IMR-90 (cell line): Measurements from ENCODE around the gene FANCF. TPM values are rescaled to one million over a fixed set of nuclear protein-coding genes. Genes with fewer than 3 reads are reported as not detected.

ENCODE experiments used
- ATAC-seq: fragments of 200-7000 bp; cut with Tn5 transposase; 2 replicates; pipeline ENCODE4 v1.9.1; 2020; ENCODE audit warnings: low read depth, mild to moderate bottlenecking, moderate library complexity
- BruUV-seq: library from RNA; stranded (reverse); fragments of 400-500 nt; replicated peaks from 2 replicates; lab custom pipeline; 2021; lab: Mats Ljungman, UMichigan
- CTCF ChIA-PET: fragments of 300-600 bp; formaldehyde crosslinking; extraction: SDS; loops from one replicate; lab custom pipeline; 2021; ENCODE audit warnings: antibody characterized with exemption; lab: Yijun Ruan, JAX
- POLR2A ChIA-PET: fragments of 300-600 bp; sonication (Branson Sonifier 250); formaldehyde crosslinking; loops from one replicate; lab custom pipeline; 2022; ENCODE audit warnings: antibody characterized with exemption; ENCODE audit not compliant: unreplicated experiment; lab: Charles Lee
- DNase-seq: peaks from one replicate; pipeline ENCODE4 v3.0.0; 2013
- H2AFZ ChIP-seq: replicated peaks from 2 replicates; pipeline ENCODE3; 2013; ENCODE audit warnings: low read length, mild to moderate bottlenecking; ENCODE audit not compliant: poor library complexity
- H2AK5ac ChIP-seq: 2 replicates; pipeline ENCODE4 v1.6.1; 2013; ENCODE audit warnings: low read depth, low read length, inconsistent platforms
- H2AK9ac ChIP-seq: replicated peaks from 2 replicates; pipeline ENCODE3; 2013; ENCODE audit warnings: mild to moderate bottlenecking, low read depth, low read length, moderate library complexity; ENCODE audit not compliant: poor library complexity
- H2BK120ac ChIP-seq: 2 replicates; pipeline ENCODE4 v1.6.1; 2013; ENCODE audit warnings: low read depth, low read length, inconsistent platforms
- H2BK15ac ChIP-seq: 3 replicates; pipeline ENCODE4 v1.6.1; 2013; ENCODE audit warnings: low read depth, low read length, inconsistent platforms
- H2BK20ac ChIP-seq: 2 replicates; pipeline ENCODE4 v1.6.1; 2013; ENCODE audit warnings: low read depth, mild to moderate bottlenecking, inconsistent platforms, low read length, moderate library complexity
- H2BK5ac ChIP-seq: 2 replicates; pipeline ENCODE4 v1.6.1; 2013; ENCODE audit warnings: mild to moderate bottlenecking, low read depth, low read length, inconsistent platforms; ENCODE audit not compliant: poor library complexity, severe bottlenecking
- H3K14ac ChIP-seq: replicated peaks from 2 replicates; pipeline ENCODE4 v1.6.1; 2013; ENCODE audit warnings: low read depth, low read length, inconsistent platforms
- H3K18ac ChIP-seq: 2 replicates; pipeline ENCODE4 v1.6.1; 2013; ENCODE audit warnings: low read depth, low read length, control low read depth
- H3K23ac ChIP-seq: 2 replicates; pipeline ENCODE4 v1.6.1; 2013; ENCODE audit warnings: low read depth, low read length, inconsistent platforms
- H3K27ac ChIP-seq: 2 replicates; pipeline ENCODE4 v1.5.1; 2013; ENCODE audit warnings: mild to moderate bottlenecking, control low read depth, low read length; ENCODE audit not compliant: insufficient read depth
- H3K27me3 ChIP-seq: 2 replicates; pipeline ENCODE4 v1.6.1; 2013; ENCODE audit warnings: low read length; ENCODE audit not compliant: control insufficient read depth, insufficient read depth
- H3K36me3 ChIP-seq: 2 replicates; pipeline ENCODE4 v1.6.1; 2013; ENCODE audit warnings: low read length, mixed read lengths; ENCODE audit not compliant: control insufficient read depth, insufficient read depth
- H3K4ac ChIP-seq: 2 replicates; pipeline ENCODE4 v1.6.1; 2013; ENCODE audit warnings: low read depth, low read length, inconsistent platforms
- H3K4me1 ChIP-seq: 2 replicates; pipeline ENCODE4 v1.6.1; 2013; ENCODE audit warnings: low read length, mixed read lengths; ENCODE audit not compliant: control insufficient read depth, insufficient read depth
- H3K4me2 ChIP-seq: 2 replicates; pipeline ENCODE4 v1.6.1; 2013; ENCODE audit warnings: low read depth, mild to moderate bottlenecking, control low read depth, low read length, moderate library complexity
- H3K4me3 ChIP-seq: 2 replicates; pipeline ENCODE4 v1.5.1; 2013; ENCODE audit warnings: low read depth, mild to moderate bottlenecking, control low read depth, low read length, moderate library complexity; ENCODE audit not compliant: insufficient read depth
- H3K56ac ChIP-seq: 2 replicates; pipeline ENCODE4 v1.6.1; 2013; ENCODE audit warnings: low read length, inconsistent platforms; ENCODE audit not compliant: insufficient read depth; ENCODE audit errors: extremely low read depth
- H3K79me1 ChIP-seq, 2 experiments: 2 replicates each; pipeline ENCODE4 v1.6.1; 2013; ENCODE audit warnings: low read length in 2 of 2, inconsistent platforms in 1 of 2, low read depth in 1 of 2
- H3K9ac ChIP-seq: 2 replicates; pipeline ENCODE4 v1.6.1; 2013; ENCODE audit warnings: low read depth, low read length, control low read depth
- H3K9me1 ChIP-seq: 2 replicates; pipeline ENCODE4 v1.6.1; 2013; ENCODE audit warnings: low read length, inconsistent platforms; ENCODE audit not compliant: insufficient read depth
- H3K9me3 ChIP-seq: 2 replicates; pipeline ENCODE4 v1.6.1; 2013; ENCODE audit warnings: low read length; ENCODE audit not compliant: control insufficient read depth, insufficient read depth
- H4K20me1 ChIP-seq: 2 replicates; pipeline ENCODE4 v1.6.1; 2013; ENCODE audit warnings: low read length, inconsistent platforms; ENCODE audit not compliant: insufficient read depth
- H4K5ac ChIP-seq: 2 replicates; pipeline ENCODE4 v1.6.1; 2013; ENCODE audit warnings: mild to moderate bottlenecking, low read depth, low read length, control low read depth
- H4K8ac ChIP-seq, 2 experiments: 2 replicates each; pipeline ENCODE4 v1.6.1; 2013; ENCODE audit warnings: low read depth in 2 of 2, low read length in 2 of 2, control low read depth in 1 of 2, inconsistent platforms in 1 of 2
- H4K91ac ChIP-seq: 2 replicates; pipeline ENCODE4 v1.6.1; 2013; ENCODE audit warnings: low read depth, low read length, inconsistent platforms; ENCODE audit not compliant: insufficient read depth
- BHLHE40 ChIP-seq: fragments of 150-350 bp; IDR thresholded peaks from 2 replicates; pipeline ENCODE4 v1.6.1; 2016; ENCODE audit warnings: mild to moderate bottlenecking, low read depth, low read length
- CHD1 ChIP-seq: IDR thresholded peaks from 2 replicates; pipeline ENCODE4 v1.6.1; 2012; ENCODE audit warnings: low read depth, low read length, improper control_type of control experiment
- CTCF ChIP-seq: conservative IDR thresholded peaks from 2 replicates; pipeline ENCODE4 v1.5.1; 2012; ENCODE audit warnings: mild to moderate bottlenecking, low read depth, low read length, improper control_type of control experiment
- ELK1 ChIP-seq: fragments of 150-350 bp; IDR thresholded peaks from 2 replicates; pipeline ENCODE4 v1.6.1; 2016; ENCODE audit warnings: low read depth, mild to moderate bottlenecking, low read length, moderate library complexity, borderline replicate concordance
- FOS ChIP-seq: fragments of 150-350 bp; IDR thresholded peaks from 2 replicates; pipeline ENCODE4 v1.6.1; 2016; ENCODE audit warnings: low read depth, low read length
- MAFK ChIP-seq: IDR thresholded peaks from 2 replicates; pipeline ENCODE4 v1.6.1; 2012; ENCODE audit warnings: low read depth, low read length, improper control_type of control experiment
- RCOR1 ChIP-seq: IDR thresholded peaks from 2 replicates; pipeline ENCODE4 v1.6.1; 2012; ENCODE audit warnings: mild to moderate bottlenecking, low read length, improper control_type of control experiment; ENCODE audit not compliant: insufficient replicate concordance
- RFX5 ChIP-seq: IDR thresholded peaks from 2 replicates; pipeline ENCODE4 v1.8.0; 2012; ENCODE audit warnings: low read depth, mild to moderate bottlenecking, low read length, moderate library complexity
- USF2 ChIP-seq: fragments of 150-350 bp; IDR thresholded peaks from 2 replicates; pipeline ENCODE4 v1.6.1; 2017; ENCODE audit warnings: mild to moderate bottlenecking, antibody characterized with exemption, low read length, low read depth
- dilution Hi-C: fragments of 300-500 bp; cut with HindIII; formaldehyde crosslinking; loops from one replicate; pipeline ENCODE4 v1.14.3; 2018; ENCODE audit warnings: low sequenced_read_pairs; ENCODE audit not compliant: unreplicated experiment
- in situ Hi-C: fragments of 300-500 bp; cut with MboI; formaldehyde crosslinking; loops from 3 replicates; pipeline ENCODE4 v1.14.3; 2019; ENCODE audit warnings: low sequenced_read_pairs, inconsistent platforms, mixed read lengths
- intact Hi-C: fragments of 100-400 bp; cut with micrococcal nuclease; formaldehyde crosslinking; loops from 2 replicates; pipeline ENCODE4 v1.10.0; 2022
- polyA plus RNA-seq, 3 experiments: library from polyadenylated mRNA; depleted of rRNA; stranded (reverse); fragments of >200 nt; gene quantifications; 2 replicates each; pipeline ENCODE4 v1.2.3, GENCODE V29; 2012; ENCODE audit warnings: low replicate concordance in 1 of 3
- total RNA-seq: library from RNA; depleted of rRNA; stranded (reverse); fragments of >200 nt; gene quantifications from 2 replicates; pipeline ENCODE4 v1.2.3, GENCODE V29; 2012

Gene FANCF
- total and polyA plus RNA-seq, 2 of the 4 experiments (the other 2 are of a cell fraction), result 3.3 to 5.6 TPM

GRCh38 chr11:22582151-22582410 lies 43.5 kb downstream of the FANCF start:
- Histone ChIP-seq H2BK15ac (no peak overlapping the region), H3K4ac (no peak overlapping the region)
- CTCF ChIA-PET, result no interaction called here

More at GRCh38 chr11:22582151-22582410, 43.5 kb downstream of the FANCF start:
- intact Hi-C loops (no loop called here), dilution Hi-C loops (no loop called here), in situ Hi-C loops (no loop called here)
- no TSS peak for BruUV-seq
- H4K91ac ChIP-seq, result no peak overlapping the region
- H2AFZ ChIP-seq, result no peak overlapping the region
- no peak overlapping the region for H2BK120ac ChIP-seq
- H3K9ac ChIP-seq, result no peak overlapping the region
- DNase-seq (no peak), ATAC-seq (no peak)
- no peak overlapping the region for H2BK5ac ChIP-seq
- H3K4me3 ChIP-seq, result no peak overlapping the region
- H3K23ac ChIP-seq, result no peak overlapping the region
- H3K4me2 ChIP-seq, result no peak overlapping the region
- no peaks in the 10 kb centered on the region for H3K9me3 ChIP-seq
- no peak for TF ChIP-seq USF2
- no peak for TF ChIP-seq FOS
- TF ChIP-seq RCOR1, result no peak
- TF ChIP-seq BHLHE40, result no peak
- TF ChIP-seq MAFK, result no peak
- TF ChIP-seq RFX5, result no peak
- no peak for TF ChIP-seq ELK1
- no peak for TF ChIP-seq CTCF
- TF ChIP-seq CHD1, result no peak
- H3K14ac ChIP-seq, result no peak overlapping the region
- H4K20me1 ChIP-seq, result no peaks in the 10 kb centered on the region
- no peak overlapping the region for H4K5ac ChIP-seq
- POLR2A ChIA-PET, result no interaction called here
- no peak overlapping the region for H3K18ac ChIP-seq
- no peak overlapping the region for H2BK20ac ChIP-seq
- H4K8ac ChIP-seq, result no peak overlapping the region
- no peaks in the 10 kb centered on the region for H3K79me1 ChIP-seq
- H2AK5ac ChIP-seq, result no peak overlapping the region
- no peaks in the 10 kb centered on the region for H3K27me3 ChIP-seq
- no peak overlapping the region for H3K56ac ChIP-seq
- H3K36me3 ChIP-seq, result no peaks in the 10 kb centered on the region
- H3K27ac ChIP-seq, result no peak overlapping the region
- no peaks in the 10 kb centered on the region for H3K4me1 ChIP-seq
- H3K9me1 ChIP-seq, result no peaks in the 10 kb centered on the region
- no peak overlapping the region for H2AK9ac ChIP-seq
